ENCODE data around the gene GLI3. TPM values are rescaled to one million over a fixed set of nuclear protein-coding genes. Genes with fewer than 3 reads are reported as not detected.

Gene GLI3
- total RNA-seq, 1 donor from 2014 or later = 32.0 TPM

DNA sequence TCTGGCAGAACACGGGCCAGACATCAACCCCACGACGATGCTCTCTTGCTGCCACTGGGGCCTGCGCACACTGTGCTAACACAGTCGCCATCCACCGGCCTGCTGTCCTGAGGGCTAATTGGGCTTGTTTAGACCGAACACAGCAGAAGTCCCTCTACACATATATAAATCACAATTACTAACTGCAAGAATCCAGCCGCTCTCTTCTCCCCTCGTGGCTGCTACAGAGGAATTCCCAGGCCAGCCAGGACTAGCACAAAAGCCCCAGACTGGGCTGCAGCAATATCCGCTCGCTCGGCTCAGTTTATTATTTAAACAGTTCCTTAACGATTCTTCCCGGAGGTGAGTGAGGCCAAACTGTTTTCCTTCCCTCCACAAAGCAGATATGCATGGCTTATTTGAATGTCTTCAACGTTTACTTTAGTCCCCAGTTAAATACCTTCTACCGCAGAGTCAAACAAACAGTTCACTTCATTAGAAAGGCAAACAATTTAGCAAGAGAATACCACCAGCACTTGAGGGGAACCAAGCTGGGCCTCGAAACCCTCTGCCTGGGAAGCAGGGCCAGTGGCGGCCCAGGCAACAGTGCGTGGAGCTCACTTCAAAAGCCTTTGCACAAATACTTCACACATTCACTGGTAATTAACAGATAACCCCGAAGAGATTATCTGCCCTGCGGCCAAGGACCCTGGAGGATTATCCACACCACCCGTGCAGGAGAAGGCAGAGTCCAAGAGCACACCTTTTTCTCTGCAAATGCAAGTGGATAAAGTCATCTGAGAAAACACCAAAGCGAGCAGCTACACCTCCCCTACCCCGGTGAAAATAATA, 145.3 kb downstream of the GLI3 start:
- no peak overlapping the region for H3K9ac ChIP-seq
- peaks cover 80% of the 10 kb centered on the region for H3K4me1 Mint-ChIP-seq
- peaks cover 99% of the 10 kb centered on the region for H3K79me2 ChIP-seq (ENCODE audit: low read depth)
- H3K36me3 Mint-ChIP-seq = peaks cover 36% of the 10 kb centered on the region
- peak overlapping the region; percentile 93 for H3K27ac ChIP-seq
- peak overlapping the region; percentile 99 for H3K27ac Mint-ChIP-seq
- peak overlapping the region; percentile 66 for H3K4me2 ChIP-seq
- H2AFZ ChIP-seq (replicated peaks) = no peak overlapping the region
- DNase-seq (ENCODE audit: low spot score) = peak; percentile 62
- TF ChIP-seq EZH2 (IDR thresholded peaks at IDR 0.05) (no peak), CTCF (IDR thresholded peaks at IDR 0.05) (no peak), EZH2phosphoT487 (IDR thresholded peaks at IDR 0.05) (no peak)
- H3K4me3 ChIP-seq = peak overlapping the region; percentile 8
- H3K4me1 ChIP-seq = peaks cover 52% of the 10 kb centered on the region
- H3K36me3 ChIP-seq = no peaks in the 10 kb centered on the region
- no peaks in the 10 kb centered on the region for H3K9me3 Mint-ChIP-seq
- H3K27me3 Mint-ChIP-seq (ENCODE audit: insufficient read depth, low read depth) = no peaks in the 10 kb centered on the region
- no peaks in the 10 kb centered on the region for H3K27me3 ChIP-seq
- H4K20me1 ChIP-seq (ENCODE audit: low read depth) = peaks cover 100% of the 10 kb centered on the region
- no peaks in the 10 kb centered on the region for H3K9me3 ChIP-seq (ENCODE audit: low read depth)
- H3K4me3 Mint-ChIP-seq = peak overlapping the region; percentile 68
- peaks cover 60% of the 10 kb centered on the region for H3F3A ChIP-seq (ENCODE audit: low read depth)

DNA sequence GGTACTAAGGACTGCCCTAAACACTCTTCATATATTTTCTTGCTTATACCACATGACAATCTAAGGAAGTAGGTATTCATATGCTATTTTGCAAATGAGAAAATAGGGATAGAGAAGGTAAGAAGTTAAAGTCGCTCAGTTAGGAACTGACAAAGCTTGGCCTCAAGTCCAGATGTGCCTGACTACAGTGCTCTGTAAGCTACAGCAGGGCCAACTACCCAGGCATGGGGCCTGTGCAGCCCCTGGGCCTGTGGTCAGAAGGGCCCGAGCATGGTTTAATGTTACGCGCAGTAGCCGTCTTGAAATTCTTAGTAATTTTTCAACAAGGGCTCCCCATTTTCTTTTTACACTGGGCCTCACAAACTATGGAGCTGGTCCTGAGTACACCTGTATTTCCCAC, 146.2 kb downstream of the GLI3 start:
- Mint-ChIP-seq H3K36me3 (peaks cover 38% of the 10 kb centered on the region), H3K9me3 (no peaks in the 10 kb centered on the region), H3K4me3 (peak overlapping the region; percentile 68), H3K4me1 (peaks cover 79% of the 10 kb centered on the region), H3K27me3 (ENCODE audit: insufficient read depth, low read depth) (no peaks in the 10 kb centered on the region), H3K27ac (peak overlapping the region; percentile 99)
- no peak overlapping the region for H2AFZ ChIP-seq (replicated peaks)
- H3F3A ChIP-seq (ENCODE audit: low read depth) = peaks cover 60% of the 10 kb centered on the region
- H3K27ac ChIP-seq = peak overlapping the region; percentile 93
- peaks cover 100% of the 10 kb centered on the region for H4K20me1 ChIP-seq (ENCODE audit: low read depth)
- H3K4me3 ChIP-seq = no peak overlapping the region
- H3K4me1 ChIP-seq = peaks cover 58% of the 10 kb centered on the region
- no peaks in the 10 kb centered on the region for H3K9me3 ChIP-seq (ENCODE audit: low read depth)
- peaks cover 99% of the 10 kb centered on the region for H3K79me2 ChIP-seq (ENCODE audit: low read depth)
- H3K36me3 ChIP-seq = no peaks in the 10 kb centered on the region
- no peaks in the 10 kb centered on the region for H3K27me3 ChIP-seq
- H3K4me2 ChIP-seq = no peak overlapping the region
- DNase-seq (ENCODE audit: low spot score) = no peak
- TF ChIP-seq EZH2phosphoT487 (IDR thresholded peaks at IDR 0.05) (no peak), CTCF (IDR thresholded peaks at IDR 0.05) (no peak), EZH2 (IDR thresholded peaks at IDR 0.05) (no peak)
- no peak overlapping the region for H3K9ac ChIP-seq

GRCh38 chr7:42090056-42090455, 147.0 kb downstream of the GLI3 start:
- Histone ChIP-seq H3K36me3 (no peaks in the 10 kb centered on the region), H4K20me1 (ENCODE audit: low read depth) (peaks cover 100% of the 10 kb centered on the region), H3K27ac (no peak overlapping the region), H3K9ac (no peak overlapping the region), H3F3A (ENCODE audit: low read depth) (peaks cover 60% of the 10 kb centered on the region), H3K4me2 (no peak overlapping the region), H3K79me2 (ENCODE audit: low read depth) (peaks cover 99% of the 10 kb centered on the region), H3K4me1 (peaks cover 61% of the 10 kb centered on the region), H2AFZ (replicated peaks) (no peak overlapping the region), H3K9me3 (ENCODE audit: low read depth) (no peaks in the 10 kb centered on the region), H3K4me3 (no peak overlapping the region), H3K27me3 (no peaks in the 10 kb centered on the region)
- no peak for DNase-seq (ENCODE audit: low spot score)
- Mint-ChIP-seq H3K27me3 (ENCODE audit: insufficient read depth, low read depth) (no peaks in the 10 kb centered on the region), H3K9me3 (no peaks in the 10 kb centered on the region), H3K4me3 (no peak overlapping the region), H3K36me3 (peaks cover 34% of the 10 kb centered on the region), H3K4me1 (peaks cover 74% of the 10 kb centered on the region), H3K27ac (peak overlapping the region; percentile 99)
- TF ChIP-seq CTCF (IDR thresholded peaks at IDR 0.05) (no peak), EZH2 (IDR thresholded peaks at IDR 0.05) (no peak), EZH2phosphoT487 (IDR thresholded peaks at IDR 0.05) (no peak)

Measured in neural progenitor cell (in vitro differentiated cells).